Measurements from ENCODE around the gene CTNNBIP1.

CTNNBIP1 gene

GRCh38 chr1:9874959-9875635 is 35.0 kb downstream of the CTNNBIP1 start:
- DNase-seq: peak; percentile 75

DNA sequence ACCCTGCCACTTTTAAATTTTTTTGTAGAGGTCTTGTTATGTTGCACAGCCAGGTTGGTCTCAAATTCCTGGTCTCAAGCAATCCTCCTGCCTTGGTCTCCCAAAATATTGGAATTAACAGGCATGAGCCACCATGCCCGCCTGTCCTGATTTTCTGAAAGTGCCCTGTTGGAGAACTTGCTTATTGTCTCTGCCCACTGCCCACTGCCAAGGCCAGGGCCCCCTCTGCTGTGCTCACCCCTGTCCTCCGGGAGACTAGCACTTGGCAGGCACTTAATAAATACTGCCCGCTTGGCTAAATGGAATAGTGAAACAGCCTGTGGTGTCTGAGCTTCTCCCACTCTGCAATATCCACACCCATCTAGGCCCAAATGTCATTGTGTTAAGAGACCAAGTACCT is 35.7 kb downstream of the CTNNBIP1 start:
- DNase-seq: no peak

- DNase-seq: no peak
Observed at GRCh38 chr1:9873992-9874391, 36.1 kb downstream of the CTNNBIP1 start.

- DNase-seq: no peak
Observed at GRCh38 chr1:9873385-9873784, 36.7 kb downstream of the CTNNBIP1 start.

DNA sequence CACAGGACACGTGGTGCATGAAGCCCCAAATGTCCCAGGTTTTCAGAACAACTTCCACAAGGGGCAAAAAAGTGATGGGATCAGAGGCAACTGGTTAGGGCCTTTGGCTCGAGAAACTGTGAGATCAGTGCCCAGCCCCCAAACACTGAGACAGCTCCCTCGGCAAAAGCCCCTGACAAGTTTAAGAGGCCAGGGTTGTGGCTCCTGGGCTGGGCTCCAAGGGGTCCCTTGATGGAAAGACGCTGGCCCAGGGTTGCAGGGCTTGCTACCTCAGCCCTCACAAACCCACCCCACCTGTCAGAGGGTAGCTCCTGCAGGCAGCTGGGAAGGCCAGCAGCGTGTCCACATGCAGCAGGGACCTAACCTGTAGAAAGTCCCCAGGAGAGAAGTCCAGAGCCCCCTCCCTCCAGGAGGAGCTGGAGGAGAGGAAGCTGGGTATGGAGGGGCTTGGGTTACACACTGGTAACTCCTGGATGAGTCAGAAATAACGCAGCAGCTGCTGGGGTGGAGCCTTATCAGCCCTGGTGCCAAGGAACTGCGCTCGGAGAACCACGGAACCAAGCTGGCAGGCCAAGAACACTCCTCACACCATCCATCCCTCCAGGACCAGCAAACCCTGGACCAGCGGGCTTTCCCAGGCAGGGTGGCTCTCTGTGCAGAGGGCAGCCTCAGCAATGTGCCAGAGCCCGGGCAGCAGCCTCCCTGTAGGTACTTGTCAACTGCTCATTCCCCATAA is 37.5 kb downstream of the CTNNBIP1 start:
- DNase-seq: no peak

GRCh38 chr1:9871707-9872425 is 38.2 kb downstream of the CTNNBIP1 start:
- no peak for DNase-seq

GRCh38 chr1:9871021-9871420 is 39.0 kb downstream of the CTNNBIP1 start:
- DNase-seq: no peak

DNA sequence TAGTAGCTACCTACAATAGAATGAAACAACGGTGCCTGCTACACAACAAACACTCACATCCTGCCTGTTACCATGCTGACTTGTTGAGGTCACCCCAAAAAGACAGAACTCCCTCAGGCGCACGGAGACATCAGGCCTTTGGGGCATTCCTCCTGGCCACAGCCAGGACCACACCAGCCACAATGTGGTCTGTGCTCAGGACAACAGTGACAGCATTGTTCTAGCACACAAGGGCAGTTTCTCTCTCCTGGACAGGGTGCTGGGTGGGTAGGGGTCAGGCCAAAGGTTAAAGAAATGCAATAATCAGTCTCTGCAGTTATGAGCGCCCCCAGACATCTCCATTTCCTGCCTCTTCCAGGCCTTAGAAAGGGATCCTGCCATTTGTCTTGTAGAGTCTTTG is 39.5 kb downstream of the CTNNBIP1 start:
- no peak for DNase-seq

DNA sequence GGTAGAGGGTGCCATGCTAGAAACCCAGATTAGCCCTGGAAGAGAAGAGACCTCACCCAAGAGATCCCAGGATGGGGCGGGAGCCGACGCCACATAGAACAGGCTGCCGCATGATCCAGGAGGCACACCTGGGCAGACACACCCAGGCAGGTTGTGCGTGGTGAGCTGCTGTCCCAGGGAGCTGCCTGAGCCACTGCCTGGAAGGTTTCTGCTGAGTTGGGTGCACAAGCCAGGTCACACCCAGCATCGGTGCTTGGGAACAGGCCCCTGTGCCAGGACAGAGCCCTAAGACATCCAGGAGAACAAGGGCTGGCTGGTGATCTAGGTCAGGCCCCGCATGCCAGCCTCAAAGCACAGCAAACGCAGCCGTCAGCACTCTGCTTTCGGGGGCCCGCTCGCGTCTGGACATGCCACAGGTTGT is 40.2 kb downstream of the CTNNBIP1 start:
- DNase-seq: no peak

DNA sequence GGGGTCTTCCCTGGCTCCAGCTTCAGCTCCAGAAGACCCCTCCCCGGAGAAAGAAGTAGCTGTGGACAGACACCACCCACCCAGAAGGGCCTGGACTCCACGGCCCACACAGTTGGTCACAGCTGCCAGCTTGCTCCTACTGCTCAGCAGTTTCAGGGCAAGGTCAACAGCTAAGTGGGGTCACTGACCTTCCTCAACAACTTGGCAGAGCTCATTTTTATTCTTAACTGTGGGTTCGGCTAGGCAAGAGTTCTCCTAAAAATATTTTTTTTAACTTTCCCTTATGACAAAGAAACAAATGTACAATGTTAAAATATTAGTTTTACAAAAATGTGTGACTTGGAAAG is 41.9 kb downstream of the CTNNBIP1 start:
- DNase-seq: no peak

DNA sequence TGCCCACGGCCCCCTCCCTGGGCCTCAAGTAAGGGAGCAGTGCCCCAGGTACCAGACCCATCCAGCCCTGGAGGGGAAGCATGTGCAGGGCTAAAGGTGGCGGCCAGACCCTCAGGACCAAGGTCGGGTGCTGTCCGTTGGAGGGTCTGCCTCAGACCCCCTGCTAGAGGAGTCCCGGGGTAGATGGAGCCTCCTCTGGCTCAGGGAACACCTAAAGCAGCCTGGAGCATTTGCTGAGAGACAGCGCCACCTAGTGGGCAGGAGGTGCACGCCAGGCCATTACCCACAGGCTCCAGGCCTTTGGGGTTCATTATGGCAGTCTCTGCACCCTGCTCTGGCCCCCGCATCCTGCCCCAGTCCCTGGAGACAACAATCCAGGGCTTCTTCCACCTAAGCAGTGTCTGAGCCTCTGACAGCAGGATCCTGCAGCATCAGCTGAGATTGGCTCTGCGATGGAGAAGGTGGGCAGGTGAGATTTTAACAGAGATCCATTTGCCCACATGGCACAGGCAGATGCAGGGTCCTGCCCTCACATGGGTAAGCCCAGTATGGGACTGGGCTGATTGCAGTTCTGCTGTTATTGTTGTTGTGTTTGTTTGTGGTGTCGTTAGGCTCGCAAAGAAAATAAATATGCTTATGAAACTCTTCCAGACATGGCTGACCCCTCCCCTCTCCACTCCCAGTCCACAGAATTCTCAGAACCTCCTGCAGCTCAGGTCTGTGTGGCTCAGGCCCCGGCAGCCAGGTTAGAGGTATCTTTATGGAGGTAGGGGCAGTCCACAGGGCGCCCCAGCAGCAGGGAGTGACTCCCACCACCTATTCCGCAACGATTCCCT is 42.4 kb downstream of the CTNNBIP1 start:
- DNase-seq: peak; percentile 68

- DNase-seq: no peak
Observed at GRCh38 chr1:9866836-9867235, 43.2 kb downstream of the CTNNBIP1 start.

DNA sequence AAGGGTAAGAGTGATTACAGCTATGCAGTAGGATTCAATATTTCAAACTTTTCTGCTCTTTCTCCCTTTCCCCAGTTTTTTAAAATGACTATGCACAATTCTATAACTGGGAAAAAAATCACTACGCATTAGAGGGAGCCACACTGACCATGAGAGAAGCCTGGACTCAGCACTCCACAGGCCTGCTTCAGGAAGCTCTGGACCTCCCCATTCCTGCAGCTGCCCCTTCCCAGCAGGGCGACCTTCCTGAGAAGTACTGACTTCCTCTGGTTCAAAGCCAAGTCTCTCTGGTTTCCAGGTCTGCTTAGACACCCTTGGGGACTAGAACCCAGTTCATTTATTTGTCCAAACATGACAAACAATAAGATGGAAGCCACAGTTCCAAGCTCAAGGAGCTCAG is 44.3 kb downstream of the CTNNBIP1 start:
- no peak for DNase-seq

- no peak for DNase-seq
Observed at GRCh38 chr1:9863371-9863770, 46.7 kb downstream of the CTNNBIP1 start.

- DNase-seq: no peak
Observed at GRCh38 chr1:9861360-9861759, 48.7 kb downstream of the CTNNBIP1 start.

DNA sequence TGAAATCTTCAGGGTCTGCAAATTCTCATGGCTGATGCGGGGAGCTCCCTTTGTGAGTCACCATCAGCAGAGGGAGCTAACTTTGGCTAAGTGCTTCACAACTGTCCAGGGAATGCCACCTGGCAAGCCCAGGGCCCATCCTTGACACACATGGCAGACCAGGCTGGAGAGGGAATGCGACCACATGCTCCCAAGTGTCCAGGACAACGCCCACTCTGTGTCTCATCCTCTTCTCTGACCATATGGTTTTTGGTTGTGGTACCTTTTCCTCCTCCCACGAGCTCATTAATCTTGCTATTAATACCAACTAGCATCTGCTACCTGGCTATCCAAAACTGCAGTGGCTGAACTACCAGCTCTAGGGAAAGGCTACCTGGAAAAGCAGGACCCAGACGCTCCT is 49.2 kb downstream of the CTNNBIP1 start:
- DNase-seq: no peak

GRCh38 chr1:9859281-9860014 is 50.6 kb downstream of the CTNNBIP1 start:
- DNase-seq: no peak

GRCh38 chr1:9858293-9859035 is 51.6 kb downstream of the CTNNBIP1 start:
- no peak for DNase-seq

DNA sequence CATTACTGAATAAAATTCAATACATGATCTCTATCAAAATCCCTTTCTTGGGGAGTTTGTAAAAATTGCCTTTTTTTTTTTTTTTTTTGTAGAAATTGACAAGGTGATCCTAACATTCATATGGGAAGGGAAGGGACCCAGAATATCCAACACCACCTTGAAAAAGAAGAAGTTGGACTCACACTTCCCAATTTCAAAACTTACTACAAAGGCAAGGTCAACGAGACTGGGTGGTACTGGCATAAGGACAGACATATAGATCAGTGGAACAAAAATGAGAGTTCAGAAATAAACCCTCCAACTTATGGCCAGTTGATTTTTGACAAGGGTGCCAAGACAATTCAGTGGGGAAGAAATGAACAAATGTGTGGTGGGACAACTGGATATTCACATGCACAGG is 54.9 kb downstream of the CTNNBIP1 start:
- no peak for DNase-seq

DNA sequence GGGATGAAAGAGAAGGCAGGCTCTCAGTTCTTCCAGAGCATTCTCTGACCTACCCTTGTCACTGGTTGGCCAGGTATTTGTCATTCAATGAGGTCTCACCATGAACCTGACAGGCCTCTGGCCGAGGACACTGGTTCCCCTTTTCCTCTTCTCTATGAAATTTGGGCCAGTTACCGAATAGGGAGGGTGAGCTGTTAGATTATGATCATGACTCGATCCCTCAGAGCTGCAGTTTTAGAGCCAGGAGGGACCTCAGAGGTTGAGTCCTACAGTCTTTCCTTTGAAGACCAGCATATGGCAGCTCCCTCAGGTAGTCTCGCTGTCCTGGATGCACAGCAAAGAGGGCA is 56.8 kb downstream of the CTNNBIP1 start:
- DNase-seq: no peak

- no peak for DNase-seq
Observed at GRCh38 chr1:9852410-9853248, 57.4 kb downstream of the CTNNBIP1 start.
